Stimulated activated CD8-positive, alpha-beta memory T cell treated with anti-CD3 and anti-CD28 coated beads, Interleukin-7, amount 100 ng/mL, for 1 hour (primary cell): ENCODE results near the gene VCPKMT.

Experiments
- DNase-seq, 2 donors: peaks; one replicate each; pipeline ENCODE4 v3.0.0-alpha.2; 2020; ENCODE audit warnings: low read depth in 2 of 2

The VCPKMT gene

GRCh38 chr14:50116181-50116956 lies at the start of gene VCPKMT:
VCPKMT (minus strand) TSS chr14:50116572; CDS start chr14:50116552, 20 bp downstream.
- DNase-seq: peak; percentile 94

GRCh38 chr14:50156111-50156510 lies 39.7 kb upstream of the VCPKMT start:
- DNase-seq: no peak

GRCh38 chr14:50148799-50149198 lies 32.4 kb upstream of the VCPKMT start:
- no peak for DNase-seq

- no peak for DNase-seq
Observed at GRCh38 chr14:50139192-50139591, 22.8 kb upstream of the VCPKMT start.

- DNase-seq: no peak
Observed at GRCh38 chr14:50127802-50128201, 11.4 kb upstream of the VCPKMT start.

GRCh38 chr14:50123062-50123461 lies 6.7 kb upstream of the VCPKMT start:
- DNase-seq: no peak

- no peak for DNase-seq
Observed at GRCh38 chr14:50122291-50122690, 5.9 kb upstream of the VCPKMT start.

- no peak for DNase-seq
Observed at GRCh38 chr14:50121486-50121885, 5.1 kb upstream of the VCPKMT start.

GRCh38 chr14:50117456-50117855 lies 1.1 kb upstream of the VCPKMT start:
- DNase-seq: no peak

- no peak for DNase-seq
Observed at GRCh38 chr14:50116966-50117365, 594 bp upstream of the VCPKMT start.

- DNase-seq: no peak
Observed at GRCh38 chr14:50113381-50114035, 2.9 kb downstream of the VCPKMT start.

GRCh38 chr14:50110323-50111037 lies 5.9 kb downstream of the VCPKMT start:
- no peak for DNase-seq

- DNase-seq: no peak
Observed at GRCh38 chr14:50109342-50109741, 7.0 kb downstream of the VCPKMT start.

- no peak for DNase-seq
Observed at GRCh38 chr14:50107850-50108249, 8.5 kb downstream of the VCPKMT start.

- DNase-seq: no peak
Observed at GRCh38 chr14:50106178-50106577, 10.2 kb downstream of the VCPKMT start.

- DNase-seq: no peak
Observed at GRCh38 chr14:50103558-50103957, 12.8 kb downstream of the VCPKMT start.

GRCh38 chr14:50101417-50101816 lies 15.0 kb downstream of the VCPKMT start:
- no peak for DNase-seq

- no peak for DNase-seq
Observed at GRCh38 chr14:50100805-50101204, 15.6 kb downstream of the VCPKMT start.

GRCh38 chr14:50099335-50099734 lies 17.0 kb downstream of the VCPKMT start:
- DNase-seq: no peak

- no peak for DNase-seq
Observed at GRCh38 chr14:50095895-50096294, 20.5 kb downstream of the VCPKMT start.

- no peak for DNase-seq
Observed at GRCh38 chr14:50094056-50094755, 22.2 kb downstream of the VCPKMT start.

GRCh38 chr14:50093496-50093895 lies 22.9 kb downstream of the VCPKMT start:
- DNase-seq: no peak
